PC-3 (cell line): ENCODE results near the gene PNLIPRP2.

Experiments
- CTCF ChIP-seq: fragments of 300-600 bp; sonication (generic); conservative IDR thresholded peaks from 2 replicates; pipeline ENCODE4 v1.5.1; 2017; ENCODE audit warnings: antibody characterized with exemption, low read depth, mild to moderate bottlenecking, low read length
- EZH2 ChIP-seq: fragments of 300-600 bp; sonication (generic); IDR thresholded peaks from one replicate; pipeline ENCODE4 v1.6.1; 2017; ENCODE audit warnings: antibody characterized with exemption, mild to moderate bottlenecking, low read length; ENCODE audit not compliant: unreplicated experiment

- no peak for TF ChIP-seq CTCF
- no peak for TF ChIP-seq EZH2
Observed at GRCh38 chr10:116688741-116689495, 68.2 kb downstream of the PNLIPRP2 start.
